Ramos (cell line): ENCODE results near the gene TFPI2.
"Not testable (repeated sequence)": the region's sequence is repeated elsewhere in the genome, so short reads cannot be mapped to it uniquely, and the experiment has no call there.

Experiments
- in situ Hi-C: fragments of 300-500 bp; cut with MboI; formaldehyde crosslinking; loops from one replicate; pipeline ENCODE4 v1.14.3; 2022; ENCODE audit warnings: low sequenced_read_pairs; ENCODE audit not compliant: unreplicated experiment

TFPI2 gene

GRCh38 chr7:93890464-93891068 is at the start of gene TFPI2:
Gene TFPI2 (minus strand): TSS chr7:93890753. CDS start chr7:93890678, 75 bp downstream.
- in situ Hi-C loops, result loop anchor here (10.0 kb wide), 1 partner anchor 194 kb away; no protein-coding TSS in a partner anchor

GRCh38 chr7:93938293-93938692 is 47.7 kb upstream of the TFPI2 start:
- in situ Hi-C loops, result no loop called here

- in situ Hi-C loops, result no loop called here
These were observed 47.3 kb upstream of the TFPI2 start for GRCh38 chr7:93937818-93938217.

GRCh38 chr7:93935102-93935501 is 44.5 kb upstream of the TFPI2 start:
- in situ Hi-C loops, result no loop called here

- in situ Hi-C loops, result no loop called here
These were observed 42.6 kb upstream of the TFPI2 start for GRCh38 chr7:93933156-93933555.

- in situ Hi-C loops, result no loop called here
These were observed 41.1 kb upstream of the TFPI2 start for GRCh38 chr7:93931655-93932054.

- in situ Hi-C loops, result no loop called here
These were observed 37.0 kb upstream of the TFPI2 start for GRCh38 chr7:93927585-93927984.

GRCh38 chr7:93926800-93927199 is 36.2 kb upstream of the TFPI2 start:
- in situ Hi-C loops, result no loop called here

GRCh38 chr7:93923942-93924341 is 33.4 kb upstream of the TFPI2 start:
- in situ Hi-C loops, result no loop called here

GRCh38 chr7:93923296-93923695 is 32.7 kb upstream of the TFPI2 start:
- in situ Hi-C loops, result no loop called here

GRCh38 chr7:93921607-93922566 is 31.3 kb upstream of the TFPI2 start, which contains the start of gene GNG11:
Gene GNG11 (plus strand): TSS chr7:93921735. CDS start chr7:93922138, 403 bp downstream.
- in situ Hi-C loops, result no loop called here

GRCh38 chr7:93921186-93921585 is 30.6 kb upstream of the TFPI2 start:
- in situ Hi-C loops, result no loop called here

GRCh38 chr7:93920496-93921182 is 30.1 kb upstream of the TFPI2 start:
- in situ Hi-C loops, result no loop called here

- in situ Hi-C loops, result not testable (repeated sequence)
These were observed 25.8 kb upstream of the TFPI2 start for GRCh38 chr7:93916315-93916714.

GRCh38 chr7:93915888-93916287 is 25.3 kb upstream of the TFPI2 start:
- in situ Hi-C loops, result not testable (repeated sequence)

- in situ Hi-C loops, result not testable (repeated sequence)
These were observed 24.8 kb upstream of the TFPI2 start for GRCh38 chr7:93915206-93915842.

GRCh38 chr7:93914581-93915066 is 24.1 kb upstream of the TFPI2 start:
- in situ Hi-C loops, result no loop called here

GRCh38 chr7:93913197-93913596 is 22.6 kb upstream of the TFPI2 start:
- in situ Hi-C loops, result no loop called here

- in situ Hi-C loops, result not testable (repeated sequence)
These were observed 21.1 kb upstream of the TFPI2 start for GRCh38 chr7:93911661-93912060.

GRCh38 chr7:93911242-93911641 is 20.7 kb upstream of the TFPI2 start:
- in situ Hi-C loops, result not testable (repeated sequence)
